HepG2 (cell line): ENCODE results near the gene RPH3AL. TPM values are rescaled to one million over a fixed set of nuclear protein-coding genes. Genes with fewer than 3 reads are reported as not detected.

ENCODE experiments used
- ATAC-seq: fragments of 200-7000 bp; cut with Tn5 transposase; 3 replicates; pipeline ENCODE4 v1.9.1; 2020; ENCODE audit warnings: mild to moderate bottlenecking, moderate library complexity
- BruUV-seq: library from RNA; stranded (reverse); fragments of 400-500 nt; replicated peaks from 2 replicates; lab custom pipeline; 2021; lab: Mats Ljungman, UMichigan
- CTCF ChIA-PET: fragments of 300-600 bp; formaldehyde crosslinking; extraction: SDS; loops from one replicate; lab custom pipeline; 2021; ENCODE audit warnings: low total read pairs, inconsistent platforms, low intra/inter-chr PET ratio; lab: Yijun Ruan, JAX
- POLR2A ChIA-PET: fragments of 350-600 bp; sonication (Branson Sonifier 250); formaldehyde crosslinking; loops from one replicate; lab custom pipeline; 2020; ENCODE audit warnings: antibody characterized with exemption, inconsistent platforms; lab: Yijun Ruan, JAX
- DNase-seq: peaks from one replicate; pipeline ENCODE4 v3.0.0-alpha.2; 2015; ENCODE audit warnings: low spot score
- FAIRE-seq: peaks from 3 replicates; lab custom pipeline; 2011; peaks lifted over from hg19 to GRCh38; lab: Jason Lieb, UNC
- H2AFZ ChIP-seq: one replicate; pipeline ENCODE4 v1.6.1; 2011; ENCODE audit warnings: low read length, inconsistent platforms
- H3K27ac ChIP-seq: fragments of 300-600 bp; 3 replicates; pipeline ENCODE4 v1.8.0; 2011; ENCODE audit warnings: mixed run types, mild to moderate bottlenecking, mixed read lengths, low read length, inconsistent platforms; ENCODE audit not compliant: insufficient read depth; ENCODE audit errors: extremely low read length
- H3K27me3 ChIP-seq, 2 experiments: fragments of 200-600 bp in 1 of 2; 2 replicates in 1 of 2; 3 replicates in 1 of 2; pipeline versions ENCODE4 v1.6.0 to v1.8.0; 2011; ENCODE audit warnings: low read length in 2 of 2, mild to moderate bottlenecking in 2 of 2, moderate library complexity in 2 of 2, inconsistent platforms in 1 of 2; ENCODE audit not compliant: insufficient read depth in 2 of 2, control insufficient read depth in 1 of 2
- H3K36me3 ChIP-seq, 2 experiments: fragments of 200-600 bp in 1 of 2; replicated peaks in 1 of 2; 2 replicates in 1 of 2; 3 replicates in 1 of 2; pipeline versions ENCODE4 v1.5.1 to v1.8.0; 2011; ENCODE audit warnings: low read length in 2 of 2, inconsistent platforms in 1 of 2; ENCODE audit not compliant: insufficient read depth in 2 of 2, control insufficient read depth in 1 of 2
- H3K4me1 ChIP-seq: 2 replicates; pipeline ENCODE4 v1.5.1; 2012; ENCODE audit warnings: low read length, inconsistent platforms; ENCODE audit not compliant: insufficient read depth
- H3K4me2 ChIP-seq: 2 replicates; pipeline ENCODE4 v1.6.0; 2011; ENCODE audit warnings: low read depth, low read length, inconsistent platforms
- H3K4me3 ChIP-seq, 3 experiments: fragments of 200-600 bp in 1 of 3; sonication (generic), shearing (Covaris generic) in 1 of 3; replicated peaks in 1 of 3; 2 replicates each; pipeline ENCODE4 v1.5.1; 2011 to 2016; ENCODE audit warnings: low read length in 3 of 3, inconsistent platforms in 2 of 3, low read depth in 2 of 3, mild to moderate bottlenecking in 2 of 3, control low read depth in 1 of 3, mixed read lengths in 1 of 3; ENCODE audit not compliant: insufficient read depth in 1 of 3
- H3K79me2 ChIP-seq: one replicate; pipeline ENCODE4 v1.6.1; 2011; ENCODE audit warnings: low read length, inconsistent platforms; ENCODE audit not compliant: insufficient read depth
- H3K9ac ChIP-seq: 2 replicates; pipeline ENCODE4 v1.6.0; 2011; ENCODE audit warnings: mild to moderate bottlenecking, low read depth, low read length, inconsistent platforms; ENCODE audit not compliant: insufficient read depth
- H3K9me3 ChIP-seq: 2 replicates; pipeline ENCODE4 v1.5.1; 2012; ENCODE audit warnings: mild to moderate bottlenecking, low read length
- H4K20me1 ChIP-seq: 2 replicates; pipeline ENCODE4 v1.6.0; 2011; ENCODE audit warnings: inconsistent platforms, mild to moderate bottlenecking, low read length, moderate library complexity; ENCODE audit not compliant: insufficient read depth
- FOXA1 ChIP-seq, 2 experiments: fragments of 450-650 bp in 1 of 2; sonication (generic) in 1 of 2; formaldehyde crosslinking in 1 of 2; IDR thresholded peaks; 2 replicates each; pipeline versions ENCODE4 v1.4.0 to v1.6.1; 2016 to 2020; ENCODE audit warnings: missing genetic modification reagents in 1 of 2
- POLR2AphosphoS5 ChIP-seq: IDR thresholded peaks from 2 replicates; pipeline ENCODE4 v1.6.1; 2012; ENCODE audit warnings: low read depth, low read length
- ZNF556 ChIP-seq: sonication (generic); formaldehyde crosslinking; IDR thresholded peaks from 2 replicates; pipeline ENCODE4 v1.4.0; 2020; ENCODE audit warnings: mild to moderate bottlenecking, missing genetic modification reagents, borderline replicate concordance
- WGBS: methylation state at CpG from one replicate; pipeline ENCODE4 v1.1.6; 2017; ENCODE audit warnings: low lambda C conversion rate; 5-methylcytosine and 5-hydroxymethylcytosine counted together
- in situ Hi-C: cut with HindIII; loops from 2 replicates; pipeline ENCODE4 v1.10.0; 2017; ENCODE audit warnings: low pct_unique_long_range_greater_than_20kb; ENCODE audit not compliant: extremely low pct_ligation_motif_present
- intact Hi-C: fragments of 100-400 bp; cut with micrococcal nuclease; formaldehyde crosslinking; loops from one replicate; pipeline ENCODE4 v1.10.0; 2022; ENCODE audit not compliant: unreplicated experiment
- polyA plus RNA-seq, 8 experiments: library from polyadenylated mRNA; depleted of rRNA in 3 of 8; stranded (reverse) in 7 of 8; unstranded in 1 of 8; fragments of >200 nt; fragmentation: Illumina TruSeq in 4 of 8; extraction: Trizol in 4 of 8; gene quantifications; 2 replicates each; pipeline versions ENCODE4 v1.2.1 to v1.2.3, GENCODE V29; 2011 to 2016; ENCODE audit warnings: low read depth in 4 of 8, missing spikeins in 1 of 8, mixed read lengths in 1 of 8; ENCODE audit not compliant: insufficient read depth in 1 of 8
- total RNA-seq, 5 experiments: library from RNA; depleted of rRNA; stranded (reverse); fragments of >200 nt; fragmentation: Illumina TruSeq; extraction: Trizol; gene quantifications; 2 replicates each; pipeline ENCODE4 v1.2.3, GENCODE V29; 2016; ENCODE audit warnings: low read depth in 1 of 5
- TF ChIP-seq, protein P1 (sequence below): IDR thresholded peaks from 2 replicates; pipeline ENCODE4 v1.6.1; 2016; ENCODE audit warnings: low read depth, borderline replicate concordance
- TF ChIP-seq, protein P2 (sequence below): sonication (generic); formaldehyde crosslinking; IDR thresholded peaks from 2 replicates; pipeline ENCODE4 v1.5.1; 2020; ENCODE audit warnings: missing genetic modification reagents, mild to moderate bottlenecking, borderline replicate concordance

RPH3AL gene
- total and polyA plus RNA-seq, 2 of the 13 experiments (the other 11 are each of a cell fraction or from before 2014, with no cell fraction given): 7.8 to 16.4 TPM

DNA sequence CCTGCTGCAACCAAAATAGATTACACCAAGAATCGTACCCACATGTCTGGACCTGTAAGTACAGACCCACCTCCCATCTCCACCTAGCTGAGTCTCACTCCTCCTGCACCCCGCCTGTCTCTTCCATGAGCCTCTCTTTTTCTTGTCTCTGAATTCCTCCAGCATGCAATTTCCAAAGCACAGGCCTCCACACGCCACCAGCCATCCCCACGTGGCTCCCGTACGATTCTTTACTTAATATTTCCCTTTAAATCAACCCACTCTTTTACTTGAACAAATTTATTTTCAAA is 1.2 kb downstream of the RPH3AL start:
- Histone ChIP-seq H3K27me3 (no peaks in the 10 kb centered on the region), H3K4me1 (peaks cover 74% of the 10 kb centered on the region), H4K20me1 (no peaks in the 10 kb centered on the region), H3K4me2 (peak overlapping the region; percentile 89), H3K79me2 (peaks cover 51% of the 10 kb centered on the region), H3K27ac (peak overlapping the region; percentile 98), H3K9me3 (no peaks in the 10 kb centered on the region), H3K4me3 (peak overlapping the region in 2 of 3 experiments; percentile 11 to 67; a peak in 1 of 6 replicates), H3K9ac (peak overlapping the region; percentile 88), H2AFZ (no peak overlapping the region), H3K36me3 (no peaks in the 10 kb centered on the region; a peak in 2 of 5 replicates)
- ATAC-seq (no peak), FAIRE-seq (no peak), DNase-seq (no peak)
- in situ Hi-C loops: no loop called here
- POLR2A ChIA-PET: interaction anchor here (4.2 kb wide), 1 partner anchor 12 kb away, joined by 59 read pairs; no protein-coding TSS in a partner anchor
- CTCF ChIA-PET: no interaction called here
- 69% methylated on average over 6 of the region's 6 CpGs for WGBS
- no TSS peak for BruUV-seq
- intact Hi-C loops: no loop called here
- no peak for TF ChIP-seq ZNF556 (CRISPR knock-in tag)
- TF ChIP-seq, protein P1, sequence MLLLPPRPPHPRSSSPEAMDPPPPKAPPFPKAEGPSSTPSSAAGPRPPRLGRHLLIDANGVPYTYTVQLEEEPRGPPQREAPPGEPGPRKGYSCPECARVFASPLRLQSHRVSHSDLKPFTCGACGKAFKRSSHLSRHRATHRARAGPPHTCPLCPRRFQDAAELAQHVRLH (CRISPR knock-in tag): 0 out of 2 replicates have a peak, but pooled peaks have one; percentile 1
- TF ChIP-seq FOXA1 (IDR thresholded peaks at IDR 0.05): no peak
- no peak for TF ChIP-seq FOXA1 (CRISPR knock-in tag; IDR thresholded peaks at IDR 0.05)
- TF ChIP-seq POLR2AphosphoS5: 0 out of 2 replicates have a peak, but pooled peaks have one; percentile 25
- TF ChIP-seq, protein P2, sequence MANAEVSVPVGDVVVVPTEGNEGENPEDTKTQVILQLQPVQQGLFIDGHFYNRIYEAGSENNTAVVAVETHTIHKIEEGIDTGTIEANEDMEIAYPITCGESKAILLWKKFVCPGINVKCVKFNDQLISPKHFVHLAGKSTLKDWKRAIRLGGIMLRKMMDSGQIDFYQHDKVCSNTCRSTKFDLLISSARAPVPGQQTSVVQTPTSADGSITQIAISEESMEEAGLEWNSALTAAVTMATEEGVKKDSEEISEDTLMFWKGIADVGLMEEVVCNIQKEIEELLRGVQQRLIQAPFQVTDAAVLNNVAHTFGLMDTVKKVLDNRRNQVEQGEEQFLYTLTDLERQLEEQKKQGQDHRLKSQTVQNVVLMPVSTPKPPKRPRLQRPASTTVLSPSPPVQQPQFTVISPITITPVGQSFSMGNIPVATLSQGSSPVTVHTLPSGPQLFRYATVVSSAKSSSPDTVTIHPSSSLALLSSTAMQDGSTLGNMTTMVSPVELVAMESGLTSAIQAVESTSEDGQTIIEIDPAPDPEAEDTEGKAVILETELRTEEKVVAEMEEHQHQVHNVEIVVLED (CRISPR knock-in tag): no peak
